ENCODE data around the gene POLR2B. TPM values are rescaled to one million over a fixed set of nuclear protein-coding genes. Genes with fewer than 3 reads are reported as not detected.

The POLR2B gene
- total RNA-seq, 2 experiments from 2014 or later, result 114 to 123 TPM

- peaks cover 45% of the 10 kb centered on the region for H3K4me1 Mint-ChIP-seq (ENCODE audit: low read depth)
- ChIA-PET POLR2A (no interaction called here), CTCF (no interaction called here)
- H3K36me3 Mint-ChIP-seq, result peaks cover 57% of the 10 kb centered on the region
- peak overlapping the region; percentile 54 for H3K27ac Mint-ChIP-seq
- DNase-seq, result no peak
- no peak overlapping the region for H3K4me3 Mint-ChIP-seq
- no peaks in the 10 kb centered on the region for H3K27me3 Mint-ChIP-seq
- intact Hi-C loops (cut with micrococcal nuclease), result loop anchor here (10.0 kb wide), 2 partner anchors 507 to 1117 kb away; partner anchors contain the start of genes EXOC1 and SRP72
- H3K9me3 Mint-ChIP-seq, result peaks cover 17% of the 10 kb centered on the region
Observed at GRCh38 chr4:56971383-56971782, 7.3 kb upstream of the POLR2B start.

- POLR2A ChIA-PET, result no interaction called here
- peaks cover 45% of the 10 kb centered on the region for H3K4me1 Mint-ChIP-seq (ENCODE audit: low read depth)
Observed at GRCh38 chr4:56972389-56972788, 6.3 kb upstream of the POLR2B start.

GRCh38 chr4:56972809-56973208, 5.9 kb upstream of the POLR2B start:
- Mint-ChIP-seq H3K36me3 (peaks cover 50% of the 10 kb centered on the region), H3K4me1 (ENCODE audit: low read depth) (peaks cover 45% of the 10 kb centered on the region), H3K9me3 (peaks cover 17% of the 10 kb centered on the region), H3K27ac (peak overlapping the region; percentile 30), H3K27me3 (no peaks in the 10 kb centered on the region), H3K4me3 (no peak overlapping the region)
- DNase-seq, result no peak
- ChIA-PET CTCF (interaction anchor here (0.8 to 0.9 kb wide), 2 partner anchors 146 to 539 kb away, joined by 3 to 4 read pairs; no protein-coding TSS in a partner anchor), POLR2A (no interaction called here)
- intact Hi-C loops (cut with micrococcal nuclease), result loop anchor here (10.0 kb wide), 2 partner anchors 508 to 1118 kb away; partner anchors contain the start of genes EXOC1 and SRP72

More at GRCh38 chr4:56972389-56972788, 6.3 kb upstream of the POLR2B start:
- peaks cover 53% of the 10 kb centered on the region for H3K36me3 Mint-ChIP-seq
- CTCF ChIA-PET, result interaction anchor here (0.6 to 0.9 kb wide), 3 partner anchors 145 to 539 kb away, joined by 3 to 4 read pairs (median 3); no protein-coding TSS in a partner anchor
- H3K4me3 Mint-ChIP-seq, result no peak overlapping the region
- H3K27ac Mint-ChIP-seq, result peak overlapping the region; percentile 30
- no peaks in the 10 kb centered on the region for H3K27me3 Mint-ChIP-seq
- intact Hi-C loops (cut with micrococcal nuclease), result loop anchor here (10.0 kb wide), 2 partner anchors 508 to 1118 kb away; partner anchors contain the start of genes EXOC1 and SRP72
- DNase-seq, result no peak
- peaks cover 17% of the 10 kb centered on the region for H3K9me3 Mint-ChIP-seq

GRCh38 chr4:56973336-56973735, 5.4 kb upstream of the POLR2B start:
- intact Hi-C loops (cut with micrococcal nuclease), result loop anchor here (10.0 kb wide), 2 partner anchors 509 to 1119 kb away; partner anchors contain the start of genes EXOC1 and SRP72
- H3K36me3 Mint-ChIP-seq, result peaks cover 50% of the 10 kb centered on the region
- no peaks in the 10 kb centered on the region for H3K27me3 Mint-ChIP-seq
- CTCF ChIA-PET, result interaction anchor here (0.9 to 1.0 kb wide), 2 partner anchors 12 to 540 kb away, joined by 3 to 4 read pairs; no protein-coding TSS in a partner anchor
- H3K4me1 Mint-ChIP-seq (ENCODE audit: low read depth), result peaks cover 45% of the 10 kb centered on the region
- no peak overlapping the region for H3K4me3 Mint-ChIP-seq
- H3K9me3 Mint-ChIP-seq, result peaks cover 17% of the 10 kb centered on the region
- H3K27ac Mint-ChIP-seq, result peak overlapping the region; percentile 4
- DNase-seq, result no peak
- POLR2A ChIA-PET, result interaction anchor here (1.7 kb wide), 1 partner anchor 8 kb away, joined by 3 read pairs; no protein-coding TSS in a partner anchor

- H3K27me3 Mint-ChIP-seq, result no peaks in the 10 kb centered on the region
- H3K9me3 Mint-ChIP-seq, result peaks cover 17% of the 10 kb centered on the region
- CTCF ChIA-PET, result interaction anchor here (0.6 to 1.3 kb wide), 3 partner anchors 16 to 67 kb away, joined by 3 read pairs; no protein-coding TSS in a partner anchor
- no peak for DNase-seq
- intact Hi-C loops (cut with micrococcal nuclease), result loop anchor here (2.0 to 10.0 kb wide), 4 partner anchors 324 to 1122 kb away; partner anchors contain the start of genes AASDH, EXOC1 and SRP72
- peak overlapping the region; percentile 6 for H3K27ac Mint-ChIP-seq
- H3K4me3 Mint-ChIP-seq, result peak overlapping the region; percentile 98
- POLR2A ChIA-PET, result interaction anchor here (2.6 to 4.9 kb wide), 5 partner anchors 11 to 589 kb away, joined by 11 to 70 read pairs (median 19); partner anchors contain the start of genes AASDH, PAICS, PPAT and REST
- peaks cover 41% of the 10 kb centered on the region for H3K36me3 Mint-ChIP-seq
- H3K4me1 Mint-ChIP-seq (ENCODE audit: low read depth), result peaks cover 51% of the 10 kb centered on the region
Observed at GRCh38 chr4:56976283-56976836, 2.3 kb upstream of the POLR2B start.

- H3K27me3 Mint-ChIP-seq, result no peaks in the 10 kb centered on the region
- ChIA-PET CTCF (interaction anchor here (0.6 to 1.8 kb wide), 4 partner anchors 11 to 68 kb away, joined by 3 to 23 read pairs (median 4); partner anchors contain the start of gene REST), POLR2A (interaction anchor here (0.6 to 4.9 kb wide), 7 partner anchors 11 to 590 kb away, joined by 3 to 70 read pairs (median 14); partner anchors contain the start of genes AASDH, PAICS, PPAT and REST)
- H3K4me1 Mint-ChIP-seq (ENCODE audit: low read depth), result peaks cover 53% of the 10 kb centered on the region
- H3K4me3 Mint-ChIP-seq, result peak overlapping the region; percentile 98
- H3K9me3 Mint-ChIP-seq, result peaks cover 17% of the 10 kb centered on the region
- peak overlapping the region; percentile 97 for H3K27ac Mint-ChIP-seq
- peak; percentile 63 for DNase-seq
- intact Hi-C loops (cut with micrococcal nuclease), result loop anchor here (1.0 to 10.0 kb wide), 6 partner anchors 68 to 1122 kb away; partner anchors contain the start of genes AASDH, EXOC1, PAICS and SRP72
- H3K36me3 Mint-ChIP-seq, result peaks cover 41% of the 10 kb centered on the region
Observed at GRCh38 chr4:56976837-56977320, 1.8 kb upstream of the POLR2B start.

- CTCF ChIA-PET, result interaction anchor here (1.2 to 1.8 kb wide), 5 partner anchors 12 to 542 kb away, joined by 3 to 23 read pairs (median 6); partner anchors contain the start of genes PAICS, PPAT and REST
- no peaks in the 10 kb centered on the region for H3K27me3 Mint-ChIP-seq
- peaks cover 17% of the 10 kb centered on the region for H3K9me3 Mint-ChIP-seq
- H3K36me3 Mint-ChIP-seq, result peaks cover 38% of the 10 kb centered on the region
- POLR2A ChIA-PET, result interaction anchor here (0.6 to 4.9 kb wide), 10 partner anchors 10 to 1029 kb away, joined by 3 to 70 read pairs (median 8); partner anchors contain the start of genes AASDH, CEP135, PAICS and PPAT
- H3K4me1 Mint-ChIP-seq (ENCODE audit: low read depth), result peaks cover 52% of the 10 kb centered on the region
- intact Hi-C loops (cut with micrococcal nuclease), result loop anchor here (1.0 to 10.0 kb wide), 7 partner anchors 68 to 1123 kb away; partner anchors contain the start of genes AASDH, CEP135, EXOC1 and PAICS
- DNase-seq, result peak; percentile 99
- peak within 1 kb of the TSS; percentile 98 for H3K4me3 Mint-ChIP-seq
- peak within 1 kb of the TSS; percentile 99 for H3K27ac Mint-ChIP-seq
Observed at GRCh38 chr4:56977321-56978012, 1.2 kb upstream of the POLR2B start, which contains the start of gene NOA1. Gene NOA1 (minus strand): TSS chr4:56977606. CDS start chr4:56977585, 21 bp downstream.

GRCh38 chr4:56979421-56980072, 851 bp downstream of the POLR2B start:
- peak; percentile 77 for DNase-seq
- POLR2A ChIA-PET, result interaction anchor here (0.7 to 4.9 kb wide), 8 partner anchors 8 to 594 kb away, joined by 3 to 70 read pairs (median 8); partner anchors contain the start of genes AASDH, PAICS, PPAT and REST
- CTCF ChIA-PET, result interaction anchor here (1.0 to 1.1 kb wide), 2 partner anchors 20 kb away, joined by 3 to 5 read pairs; no protein-coding TSS in a partner anchor
- Mint-ChIP-seq H3K36me3 (peaks cover 23% of the 10 kb centered on the region), H3K27ac (peak overlapping the region; percentile 99), H3K4me1 (ENCODE audit: low read depth) (peaks cover 50% of the 10 kb centered on the region), H3K4me3 (peak overlapping the region; percentile 98), H3K27me3 (no peaks in the 10 kb centered on the region), H3K9me3 (no peaks in the 10 kb centered on the region)
- intact Hi-C loops (cut with micrococcal nuclease), result loop anchor here (2.0 to 10.0 kb wide), 4 partner anchors 327 to 1125 kb away; partner anchors contain the start of genes CEP135, EXOC1 and SRP72

- H3K4me3 Mint-ChIP-seq, result peak overlapping the region; percentile 51
- H3K27ac Mint-ChIP-seq, result peak overlapping the region; percentile 71
- H3K36me3 Mint-ChIP-seq, result peaks cover 22% of the 10 kb centered on the region
- DNase-seq, result no peak
- no peaks in the 10 kb centered on the region for H3K9me3 Mint-ChIP-seq
- H3K4me1 Mint-ChIP-seq (ENCODE audit: low read depth), result peaks cover 50% of the 10 kb centered on the region
- H3K27me3 Mint-ChIP-seq, result no peaks in the 10 kb centered on the region
- intact Hi-C loops (cut with micrococcal nuclease), result no loop called here
- ChIA-PET CTCF (no interaction called here), POLR2A (interaction anchor here (0.7 kb wide), 1 partner anchor 83 kb away, joined by 3 read pairs; no protein-coding TSS in a partner anchor)
Observed at GRCh38 chr4:56981795-56982201, 3.1 kb downstream of the POLR2B start.

GRCh38 chr4:56986192-56986591, 7.5 kb downstream of the POLR2B start:
- Mint-ChIP-seq H3K36me3 (peaks cover 47% of the 10 kb centered on the region), H3K27me3 (no peaks in the 10 kb centered on the region), H3K4me1 (ENCODE audit: low read depth) (peaks cover 50% of the 10 kb centered on the region), H3K27ac (no peak overlapping the region), H3K4me3 (no peak overlapping the region), H3K9me3 (no peaks in the 10 kb centered on the region)
- POLR2A ChIA-PET, result no interaction called here
- intact Hi-C loops (cut with micrococcal nuclease), result no loop called here
- CTCF ChIA-PET, result no interaction called here
- no peak for DNase-seq

GRCh38 chr4:56986952-56987351, 8.3 kb downstream of the POLR2B start:
- POLR2A ChIA-PET, result interaction anchor here (1.5 kb wide), 1 partner anchor 8 kb away, joined by 5 read pairs; the partner anchor contains the start of gene POLR2B
- Mint-ChIP-seq H3K4me3 (no peak overlapping the region), H3K27ac (no peak overlapping the region), H3K36me3 (peaks cover 47% of the 10 kb centered on the region), H3K4me1 (ENCODE audit: low read depth) (peaks cover 49% of the 10 kb centered on the region), H3K27me3 (no peaks in the 10 kb centered on the region), H3K9me3 (no peaks in the 10 kb centered on the region)
- CTCF ChIA-PET, result no interaction called here
- intact Hi-C loops (cut with micrococcal nuclease), result no loop called here
- DNase-seq, result no peak

Data from activated CD4-positive, alpha-beta memory T cell treated with anti-CD3 and anti-CD28 coated beads for 36 hours (primary cell).